Measurements from ENCODE around the gene PRAF2. TPM values are rescaled to one million over a fixed set of nuclear protein-coding genes. Genes with fewer than 3 reads are reported as not detected.

PRAF2 gene
- total and polyA plus RNA-seq, 2 of the 13 experiments (the other 11 are each of a cell fraction or from before 2014, with no cell fraction given): 0.33 to 2.6 TPM

GRCh38 chrX:49101629-49101984 is 27.8 kb upstream of the PRAF2 start (continued):
- TF ChIP-seq CREB3 (CRISPR knock-in tag; IDR thresholded peaks at IDR 0.05): no peak

GRCh38 chrX:49100704-49101628 is 27.2 kb upstream of the PRAF2 start:
- Histone ChIP-seq H3K4me3 (replicated peaks in 1 of 3; ENCODE audit: insufficient read depth in 1 of 3, low read depth in 2 of 3, low read length in 3 of 3) (peak overlapping the region; percentile 63 to 86 (median 74)), H3K27ac (ENCODE audit: extremely low read length, insufficient read depth, low read length) (peak overlapping the region; percentile 94), H2AFZ (ENCODE audit: low read length) (no peak overlapping the region), H3K9ac (ENCODE audit: insufficient read depth, low read depth, low read length) (peak overlapping the region; percentile 86), H3K4me1 (ENCODE audit: insufficient read depth, low read length) (peaks cover 29% of the 10 kb centered on the region), H3K36me3 (replicated peaks in 1 of 2; ENCODE audit: control insufficient read depth in 1 of 2, insufficient read depth in 2 of 2, low read length in 2 of 2) (0 out of 5 replicates have a peak, but pooled peaks cover 0 to under 1% of the 10 kb centered on the region in 2 experiments), H4K20me1 (ENCODE audit: insufficient read depth, low read length) (no peaks in the 10 kb centered on the region), H3K4me2 (ENCODE audit: low read depth, low read length) (peak overlapping the region; percentile 83), H3K27me3 (ENCODE audit: control insufficient read depth in 1 of 2, insufficient read depth in 2 of 2, low read length in 2 of 2) (no peaks in the 10 kb centered on the region), H3K79me2 (ENCODE audit: insufficient read depth, low read length) (no peaks in the 10 kb centered on the region), H3K9me3 (ENCODE audit: low read length) (no peaks in the 10 kb centered on the region)
- ChIA-PET POLR2A (interaction anchor here (0.7 to 2.1 kb wide), 9 partner anchors 9 to 363 kb away, joined by 3 to 16 read pairs (median 4); partner anchors contain the start of genes HDAC6 and WDR45), CTCF (ENCODE audit: low intra/inter-chr PET ratio, low total read pairs) (no interaction called here)
- intact Hi-C loops (cut with micrococcal nuclease; ENCODE audit: unreplicated experiment): loop anchor here (2.0 kb wide), 1 partner anchor 58 kb away; the partner anchor contains the start of gene TFE3
- FAIRE-seq (peak; percentile 4), DNase-seq (ENCODE audit: low spot score) (peak; percentile 89), ATAC-seq (peak; percentile 87)
- in situ Hi-C loops (cut with HindIII; ENCODE audit: extremely low pct_ligation_motif_present, low pct_unique_long_range_greater_than_20kb): no loop called here
- WGBS (ENCODE audit: low lambda C conversion rate): no CpG with 5 or more reads among the region's 74 CpGs
- BruUV-seq (replicated peaks): TSS peak; percentile 84
- peak; percentile 54 for TF ChIP-seq ZBTB14 (CRISPR knock-in tag; IDR thresholded peaks at IDR 0.05)
- TF ChIP-seq ZNF788 (CRISPR knock-in tag; IDR thresholded peaks at IDR 0.05; ENCODE audit: borderline replicate concordance): no peak
- TF ChIP-seq SRY (CRISPR knock-in tag; IDR thresholded peaks at IDR 0.05): 0 out of 2 replicates have a peak, but pooled peaks have one; percentile 47
- no peak; the same call in 1 of the 2 replicates for TF ChIP-seq PHF20 (CRISPR knock-in tag; IDR thresholded peaks at IDR 0.05)
- TF ChIP-seq ZNF124 (CRISPR knock-in tag; IDR thresholded peaks at IDR 0.05): no peak
- no peak; the same call in 1 of the 2 replicates for TF ChIP-seq FOXC1 (CRISPR knock-in tag; IDR thresholded peaks at IDR 0.05; ENCODE audit: borderline replicate concordance)
- 0 out of 2 replicates have a peak, but pooled peaks have one; percentile 32 for TF ChIP-seq ZFP82 (CRISPR knock-in tag; IDR thresholded peaks at IDR 0.05; ENCODE audit: borderline replicate concordance)
- TF ChIP-seq, protein P1, sequence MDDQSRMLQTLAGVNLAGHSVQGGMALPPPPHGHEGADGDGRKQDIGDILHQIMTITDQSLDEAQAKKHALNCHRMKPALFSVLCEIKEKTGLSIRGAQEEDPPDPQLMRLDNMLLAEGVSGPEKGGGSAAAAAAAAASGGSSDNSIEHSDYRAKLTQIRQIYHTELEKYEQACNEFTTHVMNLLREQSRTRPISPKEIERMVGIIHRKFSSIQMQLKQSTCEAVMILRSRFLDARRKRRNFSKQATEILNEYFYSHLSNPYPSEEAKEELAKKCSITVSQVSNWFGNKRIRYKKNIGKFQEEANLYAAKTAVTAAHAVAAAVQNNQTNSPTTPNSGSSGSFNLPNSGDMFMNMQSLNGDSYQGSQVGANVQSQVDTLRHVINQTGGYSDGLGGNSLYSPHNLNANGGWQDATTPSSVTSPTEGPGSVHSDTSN (CRISPR knock-in tag; IDR thresholded peaks at IDR 0.05; ENCODE audit: borderline replicate concordance): peak; percentile 39; the same call in 1 of the 2 replicates
- no peak for TF ChIP-seq HMGXB4 (CRISPR knock-in tag; IDR thresholded peaks at IDR 0.05; ENCODE audit: borderline replicate concordance in 1 of 2, low read depth in 1 of 2)
- TF ChIP-seq ZKSCAN5 (CRISPR knock-in tag; IDR thresholded peaks at IDR 0.05): no peak
- no peak for TF ChIP-seq ZSCAN30 (CRISPR knock-in tag; IDR thresholded peaks at IDR 0.05)
- TF ChIP-seq KDM2A (CRISPR knock-in tag; IDR thresholded peaks at IDR 0.05; ENCODE audit: borderline replicate concordance, low read depth): peak; percentile 87; the same call in 1 of the 2 replicates
- no peak for TF ChIP-seq ZKSCAN8 (CRISPR knock-in tag; IDR thresholded peaks at IDR 0.05; ENCODE audit: borderline replicate concordance)
- no peak for TF ChIP-seq IKZF1 (IDR thresholded peaks at IDR 0.05)
- no peak for TF ChIP-seq GPN1 (CRISPR knock-in tag; IDR thresholded peaks at IDR 0.05; ENCODE audit: borderline replicate concordance)
